GM10847 (cell line): ENCODE results near the gene CAGE1.

Experiments
- POLR2A ChIP-seq: IDR thresholded peaks from 2 replicates; pipeline ENCODE4 v1.6.1; 2011; ENCODE audit not compliant: insufficient read length; ENCODE audit errors: extremely low read depth

The CAGE1 gene

GRCh38 chr6:7377961-7378360 lies 11.6 kb downstream of the CAGE1 start:
- TF ChIP-seq POLR2A, result no peak

- no peak for TF ChIP-seq POLR2A
These were observed 15.8 kb downstream of the CAGE1 start for GRCh38 chr6:7373739-7374138.

- no peak for TF ChIP-seq POLR2A
These were observed 22.1 kb downstream of the CAGE1 start for GRCh38 chr6:7367408-7367807.

GRCh38 chr6:7343546-7344475 lies 45.7 kb downstream of the CAGE1 start:
- no peak for TF ChIP-seq POLR2A

GRCh38 chr6:7341989-7342742 lies 47.4 kb downstream of the CAGE1 start:
- TF ChIP-seq POLR2A, result no peak

GRCh38 chr6:7341271-7341670 lies 48.3 kb downstream of the CAGE1 start:
- no peak for TF ChIP-seq POLR2A

GRCh38 chr6:7338031-7338430 lies 51.5 kb downstream of the CAGE1 start:
- no peak for TF ChIP-seq POLR2A

GRCh38 chr6:7335519-7335918 lies 54.0 kb downstream of the CAGE1 start:
- no peak for TF ChIP-seq POLR2A

GRCh38 chr6:7334685-7335084 lies 54.9 kb downstream of the CAGE1 start:
- TF ChIP-seq POLR2A, result no peak

- TF ChIP-seq POLR2A, result no peak
These were observed 57.3 kb downstream of the CAGE1 start for GRCh38 chr6:7332090-7332745.

GRCh38 chr6:7331452-7331851 lies 58.1 kb downstream of the CAGE1 start:
- TF ChIP-seq POLR2A, result no peak

- TF ChIP-seq POLR2A, result no peak
These were observed 61.3 kb downstream of the CAGE1 start for GRCh38 chr6:7328243-7328642.

- no peak for TF ChIP-seq POLR2A
These were observed 63.8 kb downstream of the CAGE1 start for GRCh38 chr6:7325750-7326149.

GRCh38 chr6:7324520-7324919 lies 65.0 kb downstream of the CAGE1 start:
- TF ChIP-seq POLR2A, result no peak

GRCh38 chr6:7323074-7323473 lies 66.5 kb downstream of the CAGE1 start:
- TF ChIP-seq POLR2A, result no peak

- TF ChIP-seq POLR2A, result no peak
These were observed 72.0 kb downstream of the CAGE1 start for GRCh38 chr6:7317538-7317937.
